Activated gamma-delta T cell treated with anti-CD3 and anti-CD28 coated beads, Interleukin-2, amount 50 U/mL, for 16 hours (primary cell): ENCODE measurements around the gene ATG14.
"Not testable (repeated sequence)": the region's sequence is repeated elsewhere in the genome, so short reads cannot be mapped to it uniquely, and the experiment has no call there.

Experiments
- DNase-seq: peaks from one replicate; pipeline ENCODE4 v3.0.0-alpha.2; 2020; ENCODE audit warnings: low read depth

ATG14 gene

GRCh38 chr14:55386037-55386808 is 25.4 kb downstream of the ATG14 start:
- no peak for DNase-seq

- no peak for DNase-seq
Observed at GRCh38 chr14:55384536-55384935, 27.1 kb downstream of the ATG14 start.

- DNase-seq = no peak
Observed at GRCh38 chr14:55383541-55384140, 28.0 kb downstream of the ATG14 start.

- not testable (repeated sequence) for DNase-seq
Observed at GRCh38 chr14:55383056-55383466, 28.6 kb downstream of the ATG14 start.

GRCh38 chr14:55382483-55382882 is 29.1 kb downstream of the ATG14 start:
- DNase-seq = no peak

- DNase-seq = no peak
Observed at GRCh38 chr14:55381561-55381960, 30.1 kb downstream of the ATG14 start.

- DNase-seq = no peak
Observed at GRCh38 chr14:55381040-55381439, 30.6 kb downstream of the ATG14 start.

GRCh38 chr14:55377236-55377635 is 34.4 kb downstream of the ATG14 start:
- DNase-seq = no peak

- no peak for DNase-seq
Observed at GRCh38 chr14:55374771-55375170, 36.9 kb downstream of the ATG14 start.

GRCh38 chr14:55373784-55374705 is 37.6 kb downstream of the ATG14 start:
- peak; percentile 7 for DNase-seq

- no peak for DNase-seq
Observed at GRCh38 chr14:55372825-55373224, 38.8 kb downstream of the ATG14 start.

GRCh38 chr14:55372423-55372822 is 39.2 kb downstream of the ATG14 start:
- DNase-seq = no peak

GRCh38 chr14:55370883-55371455 is 40.7 kb downstream of the ATG14 start:
- DNase-seq = no peak

GRCh38 chr14:55366271-55366670 is 45.4 kb downstream of the ATG14 start:
- DNase-seq = no peak

GRCh38 chr14:55361190-55361589 is 50.4 kb downstream of the ATG14 start:
- DNase-seq = no peak

- DNase-seq = no peak
Observed at GRCh38 chr14:55359307-55359706, 52.3 kb downstream of the ATG14 start.

GRCh38 chr14:55356913-55357312 is 54.7 kb downstream of the ATG14 start:
- no peak for DNase-seq

- no peak for DNase-seq
Observed at GRCh38 chr14:55355922-55356321, 55.7 kb downstream of the ATG14 start.

- DNase-seq = peak; percentile 39
Observed at GRCh38 chr14:55354500-55354899, 57.1 kb downstream of the ATG14 start.

GRCh38 chr14:55353686-55354467 is 57.8 kb downstream of the ATG14 start:
- DNase-seq = no peak

- no peak for DNase-seq
Observed at GRCh38 chr14:55352201-55352600, 59.4 kb downstream of the ATG14 start.

GRCh38 chr14:55351111-55351510 is 60.5 kb downstream of the ATG14 start:
- no peak for DNase-seq
